ENCODE data around the gene FZR1. TPM values are rescaled to one million over a fixed set of nuclear protein-coding genes. Genes with fewer than 3 reads are reported as not detected.

FZR1 gene
- total and polyA plus RNA-seq, 2 experiments from 2014 or later = 32.3 to 36.5 TPM

DNA sequence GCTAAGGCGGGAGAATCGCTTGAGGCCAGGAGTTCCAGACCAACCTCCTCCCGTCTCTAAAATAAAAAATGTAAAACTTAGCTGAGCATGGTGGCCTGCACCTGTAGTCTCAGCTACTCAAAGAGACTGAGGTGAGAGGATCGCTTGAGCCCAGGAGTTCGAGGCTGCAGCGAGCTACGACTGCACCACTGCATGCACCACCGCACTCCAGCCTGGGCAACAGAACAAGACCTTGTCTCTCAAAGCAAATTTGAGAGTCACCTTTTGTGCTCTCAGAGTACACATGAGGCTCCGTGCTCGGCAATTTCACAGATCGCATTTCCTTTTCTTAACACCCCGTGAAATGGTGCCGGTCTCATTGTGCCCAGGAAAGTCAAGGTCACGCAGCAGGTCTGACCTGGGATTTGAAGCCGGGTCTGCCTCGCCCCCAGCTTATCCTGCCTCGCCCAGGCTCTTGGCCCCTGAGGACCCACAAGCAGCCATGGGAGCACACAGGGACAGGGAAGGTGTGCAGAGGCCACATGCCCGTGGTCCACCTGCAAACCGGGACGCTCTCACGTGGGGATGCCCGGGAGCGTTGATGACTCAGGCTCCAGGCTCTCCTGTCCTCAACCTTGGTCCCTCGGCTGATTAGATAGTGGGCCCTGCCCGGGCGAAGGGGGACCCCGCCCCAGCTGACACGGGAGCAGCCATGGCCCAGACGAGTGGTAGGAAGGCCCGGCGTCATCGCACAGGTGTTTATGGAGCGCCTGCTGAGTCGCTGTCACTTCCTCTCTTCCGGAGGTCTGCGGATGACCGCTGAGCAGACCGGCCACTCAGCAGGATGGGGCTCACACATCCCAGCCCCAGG lies 24.6 kb upstream of the FZR1 start:
- in situ Hi-C loops (cut with MboI) = no loop called here
- H3K9me3 ChIP-seq (ENCODE audit: low read depth) = no peaks in the 10 kb centered on the region
- no peak for DNase-seq
- 40 to 44% methylated on average over 38 of the region's 38 CpGs for WGBS, 2 experiments (ENCODE audit: low coverage in 1 of 2, low lambda C conversion rate in 2 of 2, missing lambda C conversion rate in 2 of 2)
- no peaks in the 10 kb centered on the region for H3F3A ChIP-seq (ENCODE audit: insufficient read depth)
- H3K36me3 ChIP-seq (ENCODE audit: low read depth) = no peaks in the 10 kb centered on the region
- H2AFZ ChIP-seq = no peak overlapping the region
- no peaks in the 10 kb centered on the region for H3K79me2 ChIP-seq (ENCODE audit: insufficient read depth)
- no peaks in the 10 kb centered on the region for H4K20me1 ChIP-seq (ENCODE audit: insufficient read depth)
- H3K9me2 ChIP-seq (ENCODE audit: insufficient read depth) = no peaks in the 10 kb centered on the region
- H3K4me1 ChIP-seq (ENCODE audit: insufficient read depth) = no peaks in the 10 kb centered on the region
- TF ChIP-seq EZH2phosphoT487 (IDR thresholded peaks at IDR 0.05; ENCODE audit: insufficient read depth, low read depth) (no peak), EZH2 (IDR thresholded peaks at IDR 0.05; ENCODE audit: insufficient read depth, poor library complexity, severe bottlenecking) (peak; percentile 13)
- no peak overlapping the region for H3K4me2 ChIP-seq (ENCODE audit: unreplicated experiment)
- H3K9ac ChIP-seq = no peak overlapping the region
- H3K4me3 ChIP-seq = no peak overlapping the region
- no peak overlapping the region for H3K27ac ChIP-seq
- peaks cover 21% of the 10 kb centered on the region for H3K27me3 ChIP-seq (replicated peaks; ENCODE audit: insufficient read depth)

DNA sequence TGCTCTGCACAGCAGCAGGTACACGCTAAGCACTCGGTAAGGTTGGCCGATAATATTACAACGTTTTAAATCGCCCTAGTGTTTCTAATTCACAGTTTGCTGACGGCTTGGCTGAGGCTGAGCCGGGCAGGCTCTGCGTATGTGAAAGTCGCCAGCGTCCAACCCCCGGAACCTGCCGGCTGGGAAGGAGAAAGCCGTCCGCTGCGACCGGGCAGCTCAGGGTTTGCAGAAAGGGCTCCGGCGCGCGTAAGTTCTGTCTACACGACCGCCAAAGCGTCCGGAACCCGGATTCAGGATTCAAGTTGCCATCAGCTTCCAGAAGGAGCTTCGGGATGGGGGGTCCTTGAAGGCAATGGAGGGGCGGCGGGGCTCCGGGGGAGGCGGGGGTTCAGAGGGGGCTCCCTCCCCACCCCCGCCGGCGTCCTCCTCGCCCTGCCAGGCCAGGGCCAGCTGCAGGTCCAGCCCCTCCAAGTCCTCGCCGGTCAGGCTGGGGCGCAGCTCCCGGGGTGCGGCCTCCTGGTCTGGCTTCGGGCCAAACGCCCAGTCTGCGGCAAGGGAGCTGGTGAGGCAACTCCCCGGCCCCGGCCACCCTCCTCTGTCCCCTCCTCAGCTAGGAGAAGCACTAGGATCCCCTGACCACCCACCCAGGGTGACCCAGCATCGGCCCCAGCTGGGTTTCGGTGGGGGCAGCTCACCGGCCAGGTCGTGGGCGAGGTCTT lies 23.4 kb upstream of the FZR1 start:
- peak; percentile 55 for DNase-seq
- H2AFZ ChIP-seq = no peak overlapping the region
- H3F3A ChIP-seq (ENCODE audit: insufficient read depth) = no peaks in the 10 kb centered on the region

DNA sequence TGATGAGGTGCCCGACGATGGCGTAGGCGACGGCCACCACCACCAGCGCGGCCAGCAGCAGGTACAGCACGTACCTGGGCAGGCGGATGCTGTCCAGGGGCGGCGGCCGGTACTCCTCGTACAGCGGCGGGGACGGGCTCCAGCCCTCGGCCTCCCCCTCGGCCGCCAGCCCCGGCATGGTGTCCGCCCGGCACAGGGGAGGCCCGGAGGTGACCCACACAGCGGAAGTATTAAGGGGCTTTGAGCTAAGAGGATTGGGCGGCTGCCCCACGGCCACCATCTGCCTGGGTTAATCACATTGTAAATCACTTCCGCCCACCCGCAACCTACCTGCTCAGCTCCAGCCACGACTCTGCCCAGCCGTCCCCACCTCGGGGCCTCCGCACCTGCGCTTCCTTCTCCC lies 22.9 kb upstream of the FZR1 start, which contains the start of gene SMIM44:
Gene SMIM44 (minus strand): TSS at position 216 of the 403 bp plus-strand sequence. CDS start 38 bp downstream, at position 178.
- Histone ChIP-seq H3K9me3 (ENCODE audit: low read depth) (no peaks in the 10 kb centered on the region), H3K36me3 (ENCODE audit: low read depth) (no peaks in the 10 kb centered on the region), H3K9me2 (ENCODE audit: insufficient read depth) (no peaks in the 10 kb centered on the region), H2AFZ (no peak within 1 kb of the TSS), H3K79me2 (ENCODE audit: insufficient read depth) (no peaks in the 10 kb centered on the region), H3K4me3 (no peak within 1 kb of the TSS), H3K4me1 (ENCODE audit: insufficient read depth) (no peaks in the 10 kb centered on the region), H3K9ac (no peak within 1 kb of the TSS), H4K20me1 (ENCODE audit: insufficient read depth) (no peaks in the 10 kb centered on the region), H3K4me2 (ENCODE audit: unreplicated experiment) (peak within 1 kb of the TSS; percentile 23), H3F3A (ENCODE audit: insufficient read depth) (no peaks in the 10 kb centered on the region), H3K27me3 (replicated peaks; ENCODE audit: insufficient read depth) (peaks cover 21% of the 10 kb centered on the region), H3K27ac (no peak within 1 kb of the TSS)
- TF ChIP-seq EZH2 (IDR thresholded peaks at IDR 0.05; ENCODE audit: insufficient read depth, poor library complexity, severe bottlenecking) (no peak), EZH2phosphoT487 (IDR thresholded peaks at IDR 0.05; ENCODE audit: insufficient read depth, low read depth) (no peak)
- no peak for DNase-seq
- in situ Hi-C loops (cut with MboI) = no loop called here
- 52% methylated on average over 22 to 33 of the region's 33 CpGs for WGBS, 2 experiments (ENCODE audit: low coverage in 1 of 2, low lambda C conversion rate in 2 of 2, missing lambda C conversion rate in 2 of 2)

More for the DNA sequence above, 23.4 kb upstream of the FZR1 start:
- no peaks in the 10 kb centered on the region for H3K36me3 ChIP-seq (ENCODE audit: low read depth)
- no peak overlapping the region for H3K27ac ChIP-seq
- 35 to 40% methylated on average over 33 to 49 of the region's 49 CpGs for WGBS, 2 experiments (ENCODE audit: low coverage in 1 of 2, low lambda C conversion rate in 2 of 2, missing lambda C conversion rate in 2 of 2)
- H4K20me1 ChIP-seq (ENCODE audit: insufficient read depth) = no peaks in the 10 kb centered on the region
- H3K4me1 ChIP-seq (ENCODE audit: insufficient read depth) = no peaks in the 10 kb centered on the region
- H3K79me2 ChIP-seq (ENCODE audit: insufficient read depth) = no peaks in the 10 kb centered on the region
- no peaks in the 10 kb centered on the region for H3K9me2 ChIP-seq (ENCODE audit: insufficient read depth)
- no peak overlapping the region for H3K4me3 ChIP-seq
- H3K27me3 ChIP-seq (replicated peaks; ENCODE audit: insufficient read depth) = peaks cover 21% of the 10 kb centered on the region
- TF ChIP-seq EZH2phosphoT487 (IDR thresholded peaks at IDR 0.05; ENCODE audit: insufficient read depth, low read depth) = no peak
- TF ChIP-seq EZH2 (IDR thresholded peaks at IDR 0.05; ENCODE audit: insufficient read depth, poor library complexity, severe bottlenecking) = peak; percentile 25
- no peaks in the 10 kb centered on the region for H3K9me3 ChIP-seq (ENCODE audit: low read depth)
- H3K4me2 ChIP-seq (ENCODE audit: unreplicated experiment) = peak overlapping the region; percentile 23
- no peak overlapping the region for H3K9ac ChIP-seq
- in situ Hi-C loops (cut with MboI) = no loop called here

DNA sequence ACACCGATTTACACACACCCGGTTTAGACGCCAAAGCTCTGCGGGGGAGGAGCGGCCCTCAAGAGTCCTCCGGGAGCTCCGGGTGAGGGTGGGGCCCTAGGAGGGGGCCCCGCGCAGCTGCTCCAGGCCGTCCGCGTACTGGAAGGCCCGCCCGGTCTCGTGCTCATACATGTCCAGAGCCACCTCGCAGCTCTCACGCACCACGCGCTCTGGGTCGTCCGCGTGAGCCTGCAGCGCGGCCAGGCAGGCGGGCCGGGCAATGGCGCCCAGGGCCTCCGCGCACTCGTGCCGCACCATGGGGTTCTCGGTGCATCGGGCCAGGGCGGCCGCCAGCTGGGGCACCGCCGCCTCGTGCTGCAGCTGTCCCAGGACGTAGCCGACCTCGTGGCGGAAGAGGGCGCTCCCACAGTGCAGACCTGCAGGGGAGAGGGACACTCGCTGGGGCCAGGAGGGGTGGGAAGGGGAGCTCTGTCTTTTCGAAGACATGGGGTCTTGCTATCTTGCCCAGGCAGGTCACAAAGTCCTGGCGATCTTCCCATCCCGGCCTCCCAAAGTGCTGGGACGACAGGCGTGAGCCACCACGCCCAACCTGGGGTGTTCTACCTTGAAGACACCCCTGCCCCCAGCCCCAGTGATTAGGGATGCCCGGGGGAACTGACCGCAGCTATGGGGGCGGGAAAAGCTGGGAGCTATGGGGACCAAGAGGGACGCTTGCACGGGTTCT lies 14.6 kb upstream of the FZR1 start:
- no peak overlapping the region for H2AFZ ChIP-seq
- H4K20me1 ChIP-seq (ENCODE audit: insufficient read depth) = no peaks in the 10 kb centered on the region
- H3K4me1 ChIP-seq (ENCODE audit: insufficient read depth) = no peaks in the 10 kb centered on the region
- H3K27me3 ChIP-seq (replicated peaks; ENCODE audit: insufficient read depth) = no peaks in the 10 kb centered on the region
- H3K9me2 ChIP-seq (ENCODE audit: insufficient read depth) = no peaks in the 10 kb centered on the region
- H3K79me2 ChIP-seq (ENCODE audit: insufficient read depth) = no peaks in the 10 kb centered on the region; the same call in 1 of the 2 replicates
- H3K9ac ChIP-seq = no peak overlapping the region
- no peaks in the 10 kb centered on the region for H3F3A ChIP-seq (ENCODE audit: insufficient read depth)
- H3K27ac ChIP-seq = no peak overlapping the region
- in situ Hi-C loops (cut with MboI) = no loop called here
- TF ChIP-seq EZH2phosphoT487 (IDR thresholded peaks at IDR 0.05; ENCODE audit: insufficient read depth, low read depth) = no peak
- TF ChIP-seq EZH2 (IDR thresholded peaks at IDR 0.05; ENCODE audit: insufficient read depth, poor library complexity, severe bottlenecking) = no peak
- DNase-seq = no peak
- H3K4me3 ChIP-seq = no peak overlapping the region
- H3K9me3 ChIP-seq (ENCODE audit: low read depth) = no peaks in the 10 kb centered on the region
- H3K36me3 ChIP-seq (ENCODE audit: low read depth) = 0 out of 2 replicates have a peak, but pooled peaks cover 5% of the 10 kb centered on the region
- no peak overlapping the region for H3K4me2 ChIP-seq (ENCODE audit: unreplicated experiment)
- WGBS, 2 experiments (ENCODE audit: low coverage in 1 of 2, low lambda C conversion rate in 2 of 2, missing lambda C conversion rate in 2 of 2) = 93% methylated on average over 37 to 53 of the region's 55 CpGs
